Fibroblast of peridontal ligament (primary cell): ENCODE results near the gene SHB.

ENCODE experiments used
- DNase-seq: peaks from one replicate; pipeline ENCODE4 v3.0.0-alpha.2; 2010; ENCODE audit errors: extremely low read depth

Gene SHB

DNA sequence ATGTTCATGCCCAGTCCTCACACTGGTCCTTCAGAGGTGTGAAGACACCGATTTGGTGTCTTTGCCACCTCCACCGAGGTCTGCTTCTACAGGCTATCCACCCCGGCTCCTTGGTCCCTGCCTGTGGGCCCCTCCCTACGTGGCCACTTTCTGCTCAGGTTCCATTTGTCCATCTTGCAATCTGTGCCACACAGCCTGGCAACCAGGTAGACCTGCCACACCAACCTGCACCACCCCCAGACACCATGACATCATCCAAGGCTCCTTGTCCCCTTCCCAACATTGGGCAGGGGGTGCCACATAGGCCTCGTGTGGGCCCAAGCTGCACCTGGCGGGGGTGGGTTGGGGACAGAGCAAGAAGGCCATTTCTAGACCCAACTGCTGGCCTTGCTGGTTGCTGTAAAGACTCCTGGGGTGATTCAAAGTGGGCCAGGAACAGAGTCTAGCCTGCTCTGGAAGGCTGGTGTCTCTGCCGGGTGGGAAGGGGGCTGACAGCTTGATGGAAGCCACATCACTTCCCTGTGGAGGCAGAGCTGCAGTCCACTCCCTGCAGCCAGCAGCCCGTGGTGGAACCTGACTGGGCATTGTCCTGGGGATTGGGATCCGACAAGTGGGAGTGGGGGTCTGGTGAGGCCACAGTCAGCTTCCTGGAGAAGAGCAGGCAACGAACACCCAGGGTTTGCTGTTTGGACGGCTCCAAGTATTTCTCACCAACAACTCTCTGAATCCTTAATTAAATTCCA, 99.3 kb downstream of the SHB start:
- no peak for DNase-seq

DNA sequence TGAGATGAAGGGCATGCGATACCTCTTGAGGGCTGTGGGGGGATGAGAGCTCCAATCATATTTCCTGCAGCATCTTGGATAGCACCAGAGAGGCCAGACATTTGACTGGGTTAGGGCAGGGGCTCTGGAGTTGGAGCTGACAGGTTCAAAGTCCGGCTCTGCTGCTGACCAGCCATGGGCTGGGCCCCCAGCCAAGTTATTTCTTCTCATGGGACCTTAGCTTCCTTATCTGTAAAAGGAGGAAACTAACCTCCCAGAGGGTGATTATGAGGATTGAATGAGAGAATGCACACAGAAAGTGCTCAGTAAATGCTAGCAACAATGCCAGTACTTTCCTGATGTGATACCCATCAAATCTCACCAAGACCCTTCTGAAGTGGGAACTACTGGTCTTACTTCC, 99.9 kb downstream of the SHB start:
- DNase-seq = no peak

DNA sequence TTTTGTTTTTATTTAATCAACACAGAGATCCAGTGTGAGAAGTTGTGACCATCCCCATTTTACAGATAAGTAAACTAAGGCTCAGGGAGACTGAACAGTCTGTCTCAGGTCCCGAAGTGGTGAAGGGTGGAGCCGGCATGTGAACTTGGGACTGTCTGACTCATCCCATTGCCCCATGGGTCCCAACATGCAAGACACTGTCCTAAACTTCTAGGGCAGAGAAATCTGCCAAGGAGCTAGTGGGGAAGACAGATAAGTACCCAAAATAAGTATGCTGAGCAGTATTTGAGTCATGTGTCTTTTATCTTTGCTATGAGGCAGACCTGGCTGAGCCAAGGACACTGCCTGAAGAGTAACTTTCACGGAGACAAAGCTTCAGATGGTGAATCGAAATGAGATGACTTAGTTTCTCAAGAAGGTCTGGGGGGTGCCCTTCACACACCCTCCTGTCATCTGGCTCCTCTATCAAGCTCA, 100.8 kb downstream of the SHB start:
- DNase-seq = peak; percentile 49

DNA sequence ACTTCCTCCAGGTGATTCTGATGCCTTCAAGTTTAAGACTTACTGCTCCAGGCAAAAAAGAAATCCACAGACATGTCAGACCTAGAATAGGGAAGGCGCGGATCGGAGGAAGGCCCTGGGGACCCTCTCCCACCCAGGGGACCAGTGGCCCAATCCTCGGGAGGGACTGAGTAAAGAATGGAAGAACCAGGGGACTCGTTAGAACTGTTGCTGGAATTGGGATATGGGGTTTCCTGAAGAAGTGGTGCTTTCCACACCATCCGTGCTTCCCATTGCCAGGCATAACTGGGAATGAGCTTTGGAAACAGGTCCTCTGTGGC, 101.3 kb downstream of the SHB start:
- no peak for DNase-seq

GRCh38 chr9:37967014-37967760, 101.8 kb downstream of the SHB start:
- no peak for DNase-seq

DNA sequence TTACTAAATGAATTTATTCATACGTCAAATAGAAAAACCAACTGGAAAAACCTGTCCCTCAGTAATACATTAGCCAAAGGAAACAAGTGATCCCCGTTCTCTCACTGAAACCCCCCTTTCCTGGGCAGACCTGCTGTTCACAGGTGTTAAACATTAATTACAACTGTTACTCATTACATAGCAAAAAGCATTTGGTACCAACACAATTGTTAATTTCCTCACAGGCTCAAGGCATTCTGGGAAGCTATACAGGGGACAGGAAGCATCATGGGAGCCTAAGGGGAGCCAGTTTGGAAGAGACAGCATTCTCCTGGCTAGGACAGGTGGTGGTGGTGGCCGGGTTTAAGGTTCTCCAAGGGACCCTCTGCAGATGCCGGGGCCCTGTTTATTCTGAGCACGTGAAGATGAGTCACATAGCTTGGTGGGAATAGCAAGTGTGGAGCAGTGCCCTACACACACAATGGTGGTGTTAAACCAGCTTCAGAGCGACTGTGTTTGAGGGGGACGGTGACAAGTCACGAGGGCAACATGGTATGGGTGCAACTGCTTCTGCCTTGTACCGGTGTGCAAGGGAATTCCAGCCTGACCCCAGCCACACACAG, 102.5 kb downstream of the SHB start:
- no peak for DNase-seq

DNA sequence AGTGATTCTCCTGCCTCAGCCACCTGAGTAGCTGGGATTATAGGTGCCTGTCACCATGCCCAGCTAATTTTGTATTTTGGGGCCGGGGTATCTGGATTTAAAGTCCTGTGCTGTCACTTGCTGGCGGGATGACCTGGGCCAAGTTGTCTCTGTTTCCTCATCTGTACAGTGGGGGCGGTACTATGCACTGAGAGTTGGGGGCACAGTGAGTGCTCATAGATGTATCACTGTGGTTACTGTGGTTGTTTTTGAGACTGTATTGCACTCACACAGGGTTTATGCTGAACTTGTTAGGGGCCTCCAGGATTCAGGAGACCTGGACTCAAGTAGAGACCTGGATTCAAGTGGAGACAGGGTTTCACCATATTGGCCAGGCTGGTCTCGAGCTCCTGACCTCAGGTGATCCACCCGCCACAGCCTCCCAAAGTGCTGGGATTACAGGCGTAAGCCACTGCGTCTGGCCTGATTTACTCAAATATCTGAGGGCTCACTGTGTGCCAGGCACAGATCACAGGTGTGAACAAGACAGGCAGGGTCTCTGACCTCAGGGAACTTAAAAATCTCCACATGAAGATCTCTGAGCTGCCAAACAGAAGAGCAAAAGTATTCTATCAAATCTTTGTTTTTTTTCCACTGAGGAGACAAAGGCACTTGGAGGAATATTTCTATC, 103.2 kb downstream of the SHB start:
- DNase-seq = peak; percentile 58

DNA sequence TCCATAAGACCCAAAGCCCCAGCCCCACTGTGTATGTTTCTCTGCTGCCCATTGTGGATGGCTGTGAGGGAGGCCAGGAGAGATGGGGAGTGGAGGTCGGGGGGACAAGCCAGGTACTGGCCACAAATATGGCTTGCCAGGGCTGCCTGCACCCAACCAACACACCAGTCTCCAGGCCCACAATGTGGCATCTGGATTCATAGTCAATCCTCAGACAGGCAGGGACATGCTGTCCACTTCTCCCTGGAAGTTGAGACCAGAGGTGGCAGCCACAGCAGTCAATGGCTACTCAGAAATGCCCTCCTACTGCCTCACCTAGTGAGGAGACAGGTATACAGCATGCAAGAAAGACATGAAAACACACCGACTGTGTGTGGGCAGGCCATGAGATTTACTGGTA, 103.9 kb downstream of the SHB start:
- DNase-seq = no peak

DNA sequence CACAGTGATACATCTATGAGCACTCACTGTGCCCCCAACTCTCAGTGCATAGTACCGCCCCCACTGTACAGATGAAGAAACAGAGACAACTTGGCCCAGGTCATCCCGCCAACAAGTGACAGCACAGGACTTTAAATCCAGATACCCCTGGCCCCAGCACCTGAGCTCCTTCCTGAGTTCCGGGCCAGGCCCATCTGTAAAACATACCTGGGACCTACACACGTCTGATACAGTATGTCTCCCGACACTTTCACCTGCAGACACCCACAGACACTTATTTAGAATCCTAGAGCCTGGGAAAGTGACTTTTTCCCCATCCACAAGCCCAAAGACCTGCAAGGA, 104.3 kb downstream of the SHB start:
- no peak for DNase-seq

GRCh38 chr9:37963936-37964739, 104.9 kb downstream of the SHB start:
- peak; percentile 98 for DNase-seq

- DNase-seq = no peak
Measured at GRCh38 chr9:37961351-37961750, 107.7 kb downstream of the SHB start.

GRCh38 chr9:37960631-37961030, 108.4 kb downstream of the SHB start:
- no peak for DNase-seq

- no peak for DNase-seq
Measured at GRCh38 chr9:37959976-37960375, 109.1 kb downstream of the SHB start.

- DNase-seq = no peak
Measured at GRCh38 chr9:37958154-37958553, 110.9 kb downstream of the SHB start.

DNA sequence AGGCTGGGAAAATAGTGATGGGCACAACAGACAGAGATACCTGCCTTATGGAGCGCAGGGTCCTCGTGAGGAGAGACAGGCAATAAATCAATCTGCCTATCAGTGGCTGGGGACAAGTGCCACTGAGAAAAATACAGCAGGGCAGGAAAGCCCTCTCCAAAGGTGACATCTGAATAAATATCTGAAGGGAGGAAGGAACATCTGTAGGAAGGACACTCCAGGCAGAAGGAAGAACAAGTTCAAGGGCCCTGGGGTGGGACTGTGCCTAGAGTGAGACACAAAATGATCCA, 111.4 kb downstream of the SHB start:
- DNase-seq = no peak

DNA sequence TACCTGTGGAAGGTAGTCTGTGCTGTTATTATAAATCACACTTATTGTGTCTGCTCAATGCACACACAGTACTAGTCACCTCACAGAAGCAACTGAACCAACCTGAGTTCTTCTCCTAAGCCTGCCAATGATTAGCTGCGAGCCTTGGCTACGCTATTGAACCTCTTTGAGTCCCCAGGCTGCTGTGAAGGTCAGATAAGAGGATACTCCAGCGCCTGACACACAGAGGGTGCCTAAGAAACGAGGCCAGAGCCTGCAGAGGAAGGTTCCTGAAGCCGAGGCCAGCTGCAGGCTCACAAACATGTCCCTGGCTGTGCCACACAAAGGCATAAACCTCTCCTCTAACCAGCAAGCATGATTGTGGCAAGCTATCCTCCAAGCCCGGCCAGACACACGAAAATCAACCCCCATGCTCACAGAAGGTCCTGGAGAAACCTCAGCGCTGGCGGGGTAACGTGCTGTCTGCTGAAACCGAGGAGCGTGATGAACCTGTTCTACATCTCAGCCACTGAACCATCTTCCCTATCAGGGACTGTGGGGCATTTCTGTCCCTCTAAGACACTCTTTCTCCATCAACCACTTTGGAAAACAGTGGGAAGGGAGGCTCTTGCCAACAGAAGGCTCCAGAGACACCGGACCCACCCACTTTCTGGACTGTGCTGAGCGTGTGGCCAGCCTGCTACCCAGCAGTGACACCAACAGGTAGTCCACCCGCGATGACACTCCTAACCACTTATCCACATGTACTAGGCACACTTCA, 111.9 kb downstream of the SHB start:
- DNase-seq = no peak

GRCh38 chr9:37956423-37956820, 112.6 kb downstream of the SHB start:
- no peak for DNase-seq

GRCh38 chr9:37955781-37956422, 113.1 kb downstream of the SHB start:
- no peak for DNase-seq

DNA sequence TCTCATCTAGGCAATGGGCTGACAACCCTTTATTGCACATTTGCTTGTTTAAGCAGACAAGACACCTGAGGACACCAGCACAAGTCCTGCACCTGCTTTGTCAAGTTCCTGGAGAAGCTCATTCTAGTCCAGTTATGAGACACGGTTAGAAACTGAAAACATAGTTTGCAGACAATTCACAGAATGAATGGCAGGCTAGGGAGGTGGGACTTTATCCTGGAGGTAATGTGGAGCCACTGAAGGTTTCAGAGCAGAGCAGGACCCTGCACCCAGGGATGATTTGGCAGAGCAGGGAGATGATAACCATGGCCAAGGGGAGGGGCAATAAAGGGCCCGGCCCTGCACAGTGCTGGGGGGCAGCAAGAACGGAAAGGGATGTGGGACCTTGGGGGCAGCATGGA, 114.4 kb downstream of the SHB start:
- no peak for DNase-seq

DNA sequence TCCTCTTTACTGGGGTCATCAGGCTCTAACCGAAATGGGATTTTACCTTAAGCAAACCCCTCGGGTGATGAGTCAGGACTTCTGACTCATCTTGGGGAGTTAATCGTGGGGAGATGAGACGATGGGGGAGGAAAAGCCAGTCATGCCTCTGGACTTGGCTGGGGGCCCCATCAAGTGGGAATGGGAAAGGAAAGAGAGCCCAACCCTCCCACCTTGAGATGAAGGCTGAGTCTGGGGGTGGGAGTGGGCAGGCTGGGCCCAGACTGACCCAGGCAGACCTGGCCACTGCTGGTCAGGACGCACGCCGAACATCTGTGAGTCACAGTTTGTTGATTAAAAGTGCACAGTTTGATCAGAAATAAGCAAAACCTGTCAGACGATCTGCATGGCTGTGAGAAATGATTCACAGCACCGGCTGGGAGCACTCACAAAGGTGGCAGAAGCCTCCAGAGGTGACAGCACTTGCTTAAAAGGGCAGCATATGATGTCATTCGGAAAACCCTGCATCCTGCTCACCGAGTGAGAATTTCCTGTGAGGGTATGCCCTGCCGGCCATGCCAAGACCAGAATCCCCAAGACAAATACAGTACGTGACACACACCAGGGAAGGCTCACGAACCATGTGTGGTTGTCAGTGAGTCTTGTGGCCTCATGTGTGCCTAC, 115.1 kb downstream of the SHB start:
- peak; percentile 93 for DNase-seq
